GM20000 (cell line): ENCODE results near the gene COMMD7.

Source experiments
- DNase-seq: peaks from one replicate; pipeline ENCODE4 v3.0.0; 2012; ENCODE audit warnings: low spot score
- TF ChIP-seq, protein P1 (sequence below): IDR thresholded peaks from 2 replicates; pipeline ENCODE4 v1.5.1; 2012; ENCODE audit warnings: mild to moderate bottlenecking, control low read depth; ENCODE audit errors: extremely low read depth, missing control alignments

The COMMD7 gene

DNA sequence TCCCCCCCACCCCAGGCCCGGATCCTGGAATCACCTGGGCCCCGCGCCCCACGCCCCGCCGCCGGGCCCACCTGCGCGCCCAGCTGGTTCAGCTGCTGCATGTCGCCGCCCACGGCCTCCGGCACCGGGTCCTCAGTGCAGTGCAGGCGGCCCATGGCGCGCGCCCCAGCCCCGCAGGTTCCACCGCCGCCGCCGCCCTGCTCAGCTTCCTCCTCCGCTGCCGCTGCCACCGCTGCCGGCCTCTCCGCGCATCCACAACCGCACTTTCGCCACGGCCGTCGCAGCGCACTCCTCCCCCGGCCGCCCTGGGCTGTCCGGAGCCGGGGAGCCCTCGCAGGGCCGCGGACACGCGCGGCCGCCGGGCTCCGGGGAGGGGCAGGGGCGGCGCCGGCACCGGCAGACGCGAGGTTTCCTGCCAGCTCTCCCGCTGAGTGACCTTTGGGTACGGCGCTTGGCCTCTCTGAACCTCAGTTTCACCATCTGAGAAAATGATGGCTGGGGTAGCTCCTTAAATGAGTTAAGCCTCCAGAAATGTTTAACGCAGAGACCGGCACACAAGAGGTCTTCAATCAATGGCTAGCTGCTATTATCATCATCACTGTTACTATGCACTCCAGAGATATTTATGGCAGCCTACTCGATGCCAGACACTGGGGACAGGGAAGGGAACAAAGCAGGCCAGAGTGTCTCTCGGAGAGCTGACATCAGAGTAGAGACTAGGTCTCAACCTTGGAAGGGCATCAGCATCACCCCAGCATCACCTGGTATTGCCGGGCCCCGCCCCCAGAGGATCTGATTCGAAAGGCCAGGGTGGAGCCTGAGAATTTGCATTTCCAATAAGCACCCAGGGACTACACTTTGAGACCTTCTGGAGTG is at the start of gene COMMD7:
Gene COMMD7 (minus strand): TSS at position 231 of the 876 bp plus-strand sequence. CDS start 76 bp downstream, at position 155.
- TF ChIP-seq, protein P1, sequence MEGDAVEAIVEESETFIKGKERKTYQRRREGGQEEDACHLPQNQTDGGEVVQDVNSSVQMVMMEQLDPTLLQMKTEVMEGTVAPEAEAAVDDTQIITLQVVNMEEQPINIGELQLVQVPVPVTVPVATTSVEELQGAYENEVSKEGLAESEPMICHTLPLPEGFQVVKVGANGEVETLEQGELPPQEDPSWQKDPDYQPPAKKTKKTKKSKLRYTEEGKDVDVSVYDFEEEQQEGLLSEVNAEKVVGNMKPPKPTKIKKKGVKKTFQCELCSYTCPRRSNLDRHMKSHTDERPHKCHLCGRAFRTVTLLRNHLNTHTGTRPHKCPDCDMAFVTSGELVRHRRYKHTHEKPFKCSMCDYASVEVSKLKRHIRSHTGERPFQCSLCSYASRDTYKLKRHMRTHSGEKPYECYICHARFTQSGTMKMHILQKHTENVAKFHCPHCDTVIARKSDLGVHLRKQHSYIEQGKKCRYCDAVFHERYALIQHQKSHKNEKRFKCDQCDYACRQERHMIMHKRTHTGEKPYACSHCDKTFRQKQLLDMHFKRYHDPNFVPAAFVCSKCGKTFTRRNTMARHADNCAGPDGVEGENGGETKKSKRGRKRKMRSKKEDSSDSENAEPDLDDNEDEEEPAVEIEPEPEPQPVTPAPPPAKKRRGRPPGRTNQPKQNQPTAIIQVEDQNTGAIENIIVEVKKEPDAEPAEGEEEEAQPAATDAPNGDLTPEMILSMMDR, result no peak
- peak; percentile 84 for DNase-seq

DNA sequence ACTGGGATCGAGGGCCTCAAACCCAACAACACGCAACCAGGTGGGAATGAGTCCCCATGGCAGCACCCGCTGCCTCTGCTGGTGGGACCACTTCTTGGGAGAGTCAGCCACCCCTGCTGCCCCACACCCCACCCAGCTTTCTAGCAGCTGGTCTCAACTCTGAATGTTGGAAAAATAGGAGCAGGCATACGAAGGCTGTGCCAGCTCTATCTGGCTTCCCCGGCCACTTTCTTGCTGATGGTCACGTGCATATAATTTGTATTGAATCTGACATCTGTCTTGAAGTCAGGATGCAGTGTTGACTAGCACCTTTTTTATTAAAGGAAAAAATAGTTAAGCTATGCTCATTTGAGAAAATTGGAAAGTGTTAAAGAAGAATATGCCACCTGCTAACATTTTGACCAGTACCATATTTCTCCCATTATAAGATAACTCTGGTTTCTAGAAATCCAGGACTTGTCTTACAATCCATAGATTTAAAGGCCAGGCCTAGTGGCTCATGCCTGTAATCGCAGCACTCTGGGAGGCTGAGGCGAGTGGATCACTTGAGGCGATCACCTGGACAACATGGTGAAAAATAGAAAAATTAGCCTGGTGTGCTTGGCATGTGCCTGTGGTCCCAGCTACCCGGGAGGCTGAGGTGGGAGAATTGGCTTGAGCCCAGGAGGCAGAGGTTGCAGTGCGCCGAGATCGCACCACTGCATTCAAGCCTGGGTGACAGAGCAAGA is 49.6 kb upstream of the COMMD7 start:
- DNase-seq, result no peak
- TF ChIP-seq, protein P1, result no peak

DNA sequence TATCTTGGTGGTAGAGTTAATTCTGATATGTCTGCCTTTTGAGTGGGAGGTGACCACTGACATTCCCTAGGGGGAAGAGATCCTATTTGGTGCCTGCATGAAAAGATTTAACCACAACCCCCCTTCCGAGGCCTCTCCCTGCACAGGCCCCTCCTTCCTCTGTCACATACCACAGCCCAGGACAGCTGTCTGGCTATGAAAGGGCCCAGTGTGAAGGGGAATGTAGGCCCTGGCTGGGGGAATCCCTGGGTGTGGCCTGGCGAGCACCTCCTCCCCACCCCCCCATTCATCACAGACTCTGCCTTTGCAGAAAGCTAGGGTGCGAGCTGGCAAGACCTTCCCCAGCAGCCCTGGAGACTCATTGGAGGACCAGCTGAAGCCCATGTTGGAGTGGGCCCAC is 49.0 kb upstream of the COMMD7 start:
- TF ChIP-seq, protein P1, result no peak
- peak; percentile 79 for DNase-seq

DNA sequence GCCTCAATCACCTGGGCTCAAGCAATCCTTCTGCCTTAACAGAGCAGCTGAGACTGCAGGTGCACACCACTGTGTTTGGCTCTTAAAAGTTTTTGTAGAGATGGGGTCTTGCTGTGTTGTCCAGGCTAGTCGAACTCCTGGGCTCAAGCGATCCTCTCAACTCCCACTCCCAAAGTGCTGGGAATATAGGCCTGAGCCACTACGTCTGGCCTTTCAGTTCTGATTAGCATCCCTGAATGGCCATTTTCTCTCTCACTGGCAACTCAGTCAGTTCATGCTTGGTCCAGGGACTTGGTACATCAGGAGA is 47.4 kb upstream of the COMMD7 start:
- TF ChIP-seq, protein P1, result no peak
- DNase-seq, result no peak

DNA sequence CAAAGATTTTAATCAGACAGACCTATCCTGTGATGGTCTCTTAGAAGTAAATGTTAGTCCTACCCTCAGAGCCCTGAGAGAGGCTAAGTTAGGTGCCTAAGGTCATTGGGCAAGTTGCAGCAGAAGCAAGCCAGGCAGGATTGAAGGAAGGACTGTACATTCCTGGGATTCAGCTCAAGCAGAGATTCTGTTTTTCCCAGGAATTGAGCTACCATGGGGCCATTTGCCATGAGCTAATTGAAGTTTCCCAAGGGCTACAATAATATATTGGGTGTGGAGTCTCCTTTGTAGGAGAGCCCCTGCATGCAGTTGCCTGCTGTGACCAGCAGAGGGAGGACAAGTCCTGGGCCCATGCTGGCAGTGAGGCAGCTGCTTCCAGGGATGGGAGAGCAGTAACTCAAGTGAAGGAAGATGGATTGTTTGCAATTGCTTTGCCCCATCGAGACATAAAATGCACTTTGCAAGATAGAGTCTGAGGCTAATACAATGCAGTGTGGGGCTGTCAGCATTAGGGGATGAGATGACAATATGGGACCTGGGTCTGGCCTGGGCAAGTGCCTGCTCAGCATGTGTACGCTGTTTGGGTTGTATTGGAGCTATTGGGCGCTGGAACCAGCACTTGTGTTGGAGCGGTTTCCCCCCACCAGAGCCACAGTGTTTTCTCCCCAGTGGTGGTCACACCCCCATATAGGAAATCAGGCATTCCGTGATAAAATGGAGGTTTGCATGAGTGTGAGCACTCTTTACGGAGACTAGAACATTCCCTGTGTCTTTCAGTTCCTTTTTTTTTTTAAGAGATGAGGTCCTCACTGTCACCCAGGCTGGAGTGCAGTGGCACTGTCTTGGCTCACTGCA is 46.9 kb upstream of the COMMD7 start:
- TF ChIP-seq, protein P1, result peak; percentile 97
- peak; percentile 84 for DNase-seq

DNA sequence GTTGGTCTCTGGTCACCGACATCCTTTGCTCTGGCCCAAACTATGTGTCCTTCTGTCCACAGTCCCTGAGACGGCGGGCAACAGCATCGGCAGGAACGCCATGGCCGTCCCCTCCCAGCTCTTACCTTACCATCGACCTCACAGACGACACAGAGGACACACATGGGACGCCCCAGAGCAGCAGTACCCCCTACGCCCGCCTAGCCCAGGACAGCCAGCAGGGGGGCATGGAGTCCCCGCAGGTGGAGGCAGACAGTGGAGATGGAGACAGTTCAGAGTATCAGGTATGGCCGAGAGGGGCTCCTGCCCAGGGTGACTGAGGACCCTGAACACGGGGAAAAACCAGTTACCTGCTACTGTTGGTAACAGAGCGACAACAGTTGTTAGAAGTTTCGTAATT is 43.9 kb upstream of the COMMD7 start:
- TF ChIP-seq, protein P1, result no peak
- DNase-seq, result no peak
